A549 (cell line): ENCODE measurements around the gene RTEL1.

Experiments
- CEBPB ChIP-seq, 2 experiments: fragments of >200 bp in 1 of 2; sonication (Bioruptor Twin) in 1 of 2; formaldehyde crosslinking in 1 of 2; IDR thresholded peaks; 2 replicates each; pipeline ENCODE4 v1.6.1; 2012 to 2016
- MAFK ChIP-seq: fragments of 450-650 bp; IDR thresholded peaks from 2 replicates; pipeline ENCODE4 v1.6.1; 2014; ENCODE audit not compliant: partially characterized antibody
- POLR2A ChIP-seq: IDR thresholded peaks from 2 replicates; pipeline ENCODE4 v1.6.1; 2012; ENCODE audit warnings: mild to moderate bottlenecking, low read length
- TF ChIP-seq, protein P1 (sequence below): fragments of >200 bp; sonication (Bioruptor Twin); formaldehyde crosslinking; IDR thresholded peaks from 3 replicates; pipeline ENCODE4 v1.5.1; 2016

DNA sequence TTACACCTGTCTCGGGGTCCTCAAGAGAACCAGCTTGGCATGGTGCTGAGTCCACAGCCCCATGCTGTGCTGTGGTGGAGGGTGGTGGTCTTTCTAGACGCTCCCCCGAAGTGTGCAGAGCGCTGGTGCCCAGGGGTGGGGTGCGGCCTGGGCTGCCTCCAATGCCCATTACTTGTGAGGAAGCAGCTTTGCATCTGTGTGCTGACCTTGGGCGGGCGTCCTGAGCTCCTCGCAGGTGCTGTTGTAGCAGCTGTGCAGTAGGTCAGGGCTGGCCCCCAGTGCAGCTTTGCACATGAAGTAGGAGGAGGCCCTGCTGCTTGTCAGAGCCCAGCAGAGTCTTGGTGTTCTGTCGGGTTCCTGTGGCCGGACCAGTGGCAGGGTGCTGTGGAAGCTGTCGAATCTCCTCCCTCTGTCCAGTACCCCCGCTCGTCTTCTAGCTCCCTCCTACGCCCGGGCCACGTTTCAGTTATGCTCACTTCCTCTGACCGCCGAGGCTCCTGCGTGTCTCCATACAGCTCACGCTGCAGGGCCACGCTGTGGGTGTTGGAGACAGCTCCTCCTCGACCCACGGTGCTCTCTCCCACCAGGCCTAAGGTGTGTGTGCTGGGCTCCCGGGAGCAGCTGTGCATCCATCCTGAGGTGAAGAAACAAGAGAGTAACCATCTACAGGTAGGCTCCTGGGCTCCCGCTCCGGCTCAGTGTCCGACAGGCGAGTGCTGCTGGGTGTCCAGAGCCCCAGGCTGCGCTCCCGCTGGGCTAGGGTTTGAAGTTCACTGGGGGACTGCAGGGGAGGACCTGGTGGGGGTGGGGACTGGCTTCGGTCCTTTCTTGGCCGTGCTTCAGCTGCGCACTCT lies 4.1 kb downstream of the RTEL1 start:
- TF ChIP-seq, protein P1, sequence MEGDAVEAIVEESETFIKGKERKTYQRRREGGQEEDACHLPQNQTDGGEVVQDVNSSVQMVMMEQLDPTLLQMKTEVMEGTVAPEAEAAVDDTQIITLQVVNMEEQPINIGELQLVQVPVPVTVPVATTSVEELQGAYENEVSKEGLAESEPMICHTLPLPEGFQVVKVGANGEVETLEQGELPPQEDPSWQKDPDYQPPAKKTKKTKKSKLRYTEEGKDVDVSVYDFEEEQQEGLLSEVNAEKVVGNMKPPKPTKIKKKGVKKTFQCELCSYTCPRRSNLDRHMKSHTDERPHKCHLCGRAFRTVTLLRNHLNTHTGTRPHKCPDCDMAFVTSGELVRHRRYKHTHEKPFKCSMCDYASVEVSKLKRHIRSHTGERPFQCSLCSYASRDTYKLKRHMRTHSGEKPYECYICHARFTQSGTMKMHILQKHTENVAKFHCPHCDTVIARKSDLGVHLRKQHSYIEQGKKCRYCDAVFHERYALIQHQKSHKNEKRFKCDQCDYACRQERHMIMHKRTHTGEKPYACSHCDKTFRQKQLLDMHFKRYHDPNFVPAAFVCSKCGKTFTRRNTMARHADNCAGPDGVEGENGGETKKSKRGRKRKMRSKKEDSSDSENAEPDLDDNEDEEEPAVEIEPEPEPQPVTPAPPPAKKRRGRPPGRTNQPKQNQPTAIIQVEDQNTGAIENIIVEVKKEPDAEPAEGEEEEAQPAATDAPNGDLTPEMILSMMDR: no peak
- no peak for TF ChIP-seq CEBPB (IDR thresholded peaks at IDR 0.05)
- TF ChIP-seq MAFK: no peak
- TF ChIP-seq POLR2A: no peak
